Measurements from ENCODE around the gene SKI. TPM values are rescaled to one million over a fixed set of nuclear protein-coding genes. Genes with fewer than 3 reads are reported as not detected.

The SKI gene
- total and polyA plus RNA-seq, 9 of the 15 experiments (the other 6 are each of a cell fraction or from before 2014, with no cell fraction given), result 0.10 to 60.5 (median 4.6) TPM

GRCh38 chr1:2180297-2181245 is 47.5 kb upstream of the SKI start (continued):
- TF ChIP-seq MLX (CRISPR knock-in tag; conservative IDR thresholded peaks at IDR 0.05), result 0 out of 4 replicates have a peak, but pooled peaks of 1 of the 2 experiments have one; percentile 39
- TF ChIP-seq ZSCAN29 (IDR thresholded peaks at IDR 0.05), result no peak
- TF ChIP-seq CBX5 (IDR thresholded peaks at IDR 0.05; ENCODE audit: borderline replicate concordance, low read depth), result peak; percentile 76
- TF ChIP-seq ZNF589 (CRISPR knock-in tag; IDR thresholded peaks at IDR 0.05; ENCODE audit: low read depth), result no peak
- TF ChIP-seq RFX5 (IDR thresholded peaks at IDR 0.05; ENCODE audit: low read depth, low read length), result peak; percentile 54; the same call in 1 of the 2 replicates
- peak; percentile 100 for TF ChIP-seq FOSL1 (tag; conservative IDR thresholded peaks at IDR 0.05)
- TF ChIP-seq CBX8 (IDR thresholded peaks at IDR 0.05; ENCODE audit: borderline replicate concordance, extremely low read depth, low read depth, low read length, poor library complexity, severe bottlenecking), result no peak
- TF ChIP-seq MCM7 (IDR thresholded peaks at IDR 0.05), result no peak
- TF ChIP-seq RB1 (IDR thresholded peaks at IDR 0.05; ENCODE audit: low read depth), result peak; percentile 56
- peak; percentile 85 to 98 for TF ChIP-seq MLLT1 (IDR thresholded peaks at IDR 0.05)
- no peak for TF ChIP-seq PHF21A (IDR thresholded peaks at IDR 0.05; ENCODE audit: borderline replicate concordance, low read depth)
- no peak for TF ChIP-seq POLR3G (IDR thresholded peaks at IDR 0.05; ENCODE audit: extremely low read depth, insufficient read length, insufficient replicate concordance)
- no peak for TF ChIP-seq THAP7 (CRISPR knock-in tag; IDR thresholded peaks at IDR 0.05)
- TF ChIP-seq SREBF2 (CRISPR knock-in tag; IDR thresholded peaks at IDR 0.05), result no peak
- TF ChIP-seq CREM (IDR thresholded peaks at IDR 0.05; ENCODE audit: low read depth), result peak; percentile 100
- TF ChIP-seq DPF2 (IDR thresholded peaks at IDR 0.05), result peak; percentile 92
- peak in 1 of 2 experiments; percentile 92; a peak in 2 of 3 replicates for TF ChIP-seq CBX3 (IDR thresholded peaks at IDR 0.05; ENCODE audit: borderline replicate concordance in 1 of 2, low read length in 2 of 2)
- no peak for TF ChIP-seq ZNF398 (CRISPR knock-in tag; IDR thresholded peaks at IDR 0.05)
- no peak for TF ChIP-seq ZNF518B (CRISPR knock-in tag; IDR thresholded peaks at IDR 0.05)

Data from K562 (cell line).